ENCODE data around the gene TRPV6.

Gene TRPV6

DNA sequence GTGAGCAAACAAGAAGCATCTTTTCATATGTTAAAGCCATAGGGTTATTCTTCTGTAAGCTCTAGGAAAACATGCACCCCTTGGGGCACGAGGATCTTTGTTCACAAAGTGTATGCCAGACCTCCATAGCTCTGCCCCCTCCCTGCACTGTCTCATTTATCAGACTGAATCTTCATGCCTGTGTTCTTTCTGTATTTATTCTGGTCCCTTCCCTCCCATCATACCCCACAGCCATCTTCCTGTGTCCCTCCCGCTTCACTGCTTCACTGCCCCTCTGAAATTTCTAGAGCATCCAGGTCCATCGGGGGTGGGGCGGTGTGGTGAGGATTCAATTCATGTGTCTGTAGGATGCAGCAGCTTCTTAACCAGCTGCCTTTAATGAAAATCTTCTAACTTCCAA, 23.2 kb downstream of the TRPV6 start:
- Histone ChIP-seq H3K4me3 (no peak overlapping the region), H3K27ac (no peak overlapping the region)
- TF ChIP-seq, protein P1, sequence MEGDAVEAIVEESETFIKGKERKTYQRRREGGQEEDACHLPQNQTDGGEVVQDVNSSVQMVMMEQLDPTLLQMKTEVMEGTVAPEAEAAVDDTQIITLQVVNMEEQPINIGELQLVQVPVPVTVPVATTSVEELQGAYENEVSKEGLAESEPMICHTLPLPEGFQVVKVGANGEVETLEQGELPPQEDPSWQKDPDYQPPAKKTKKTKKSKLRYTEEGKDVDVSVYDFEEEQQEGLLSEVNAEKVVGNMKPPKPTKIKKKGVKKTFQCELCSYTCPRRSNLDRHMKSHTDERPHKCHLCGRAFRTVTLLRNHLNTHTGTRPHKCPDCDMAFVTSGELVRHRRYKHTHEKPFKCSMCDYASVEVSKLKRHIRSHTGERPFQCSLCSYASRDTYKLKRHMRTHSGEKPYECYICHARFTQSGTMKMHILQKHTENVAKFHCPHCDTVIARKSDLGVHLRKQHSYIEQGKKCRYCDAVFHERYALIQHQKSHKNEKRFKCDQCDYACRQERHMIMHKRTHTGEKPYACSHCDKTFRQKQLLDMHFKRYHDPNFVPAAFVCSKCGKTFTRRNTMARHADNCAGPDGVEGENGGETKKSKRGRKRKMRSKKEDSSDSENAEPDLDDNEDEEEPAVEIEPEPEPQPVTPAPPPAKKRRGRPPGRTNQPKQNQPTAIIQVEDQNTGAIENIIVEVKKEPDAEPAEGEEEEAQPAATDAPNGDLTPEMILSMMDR (IDR thresholded peaks at IDR 0.05), result no peak
- DNase-seq (ENCODE audit: low spot score), result no peak

- Histone ChIP-seq H3K27ac (no peak overlapping the region), H3K4me3 (no peak overlapping the region)
- no peak for DNase-seq (ENCODE audit: low spot score)
- TF ChIP-seq, protein P1 (IDR thresholded peaks at IDR 0.05), result no peak
Measured at GRCh38 chr7:142860968-142861367, 24.6 kb downstream of the TRPV6 start.

GRCh38 chr7:142859829-142860228, 25.7 kb downstream of the TRPV6 start:
- Histone ChIP-seq H3K4me3 (no peak overlapping the region), H3K27ac (no peak overlapping the region)
- no peak for DNase-seq (ENCODE audit: low spot score)
- TF ChIP-seq, protein P1 (IDR thresholded peaks at IDR 0.05), result no peak

DNA sequence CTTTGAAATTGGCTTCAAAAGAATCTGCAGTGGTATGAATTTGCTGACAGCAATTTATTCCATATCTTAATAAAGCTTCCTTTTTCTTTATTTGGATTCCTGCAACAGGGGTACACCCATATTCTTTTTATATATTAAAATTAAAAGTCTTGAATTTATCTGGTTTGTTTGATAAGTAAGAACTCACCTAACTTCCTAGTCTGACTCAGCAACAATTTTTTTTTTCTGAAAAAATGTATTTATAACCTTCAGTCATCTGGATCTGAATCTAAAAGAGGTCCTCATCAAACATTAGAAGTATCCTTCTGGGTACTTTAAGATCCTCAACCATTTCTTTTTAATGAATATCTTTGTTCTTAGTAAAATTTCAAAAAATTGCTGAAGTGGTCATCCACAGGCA, 26.1 kb downstream of the TRPV6 start:
- TF ChIP-seq, protein P1 (IDR thresholded peaks at IDR 0.05), result no peak
- no peak overlapping the region for H3K27ac ChIP-seq
- H3K4me3 ChIP-seq, result no peak overlapping the region
- no peak for DNase-seq (ENCODE audit: low spot score)

GRCh38 chr7:142857625-142858024, 27.9 kb downstream of the TRPV6 start:
- no peak overlapping the region for H3K27ac ChIP-seq
- H3K4me3 ChIP-seq, result no peak overlapping the region
- no peak for DNase-seq (ENCODE audit: low spot score)
- TF ChIP-seq, protein P1 (IDR thresholded peaks at IDR 0.05), result no peak

DNA sequence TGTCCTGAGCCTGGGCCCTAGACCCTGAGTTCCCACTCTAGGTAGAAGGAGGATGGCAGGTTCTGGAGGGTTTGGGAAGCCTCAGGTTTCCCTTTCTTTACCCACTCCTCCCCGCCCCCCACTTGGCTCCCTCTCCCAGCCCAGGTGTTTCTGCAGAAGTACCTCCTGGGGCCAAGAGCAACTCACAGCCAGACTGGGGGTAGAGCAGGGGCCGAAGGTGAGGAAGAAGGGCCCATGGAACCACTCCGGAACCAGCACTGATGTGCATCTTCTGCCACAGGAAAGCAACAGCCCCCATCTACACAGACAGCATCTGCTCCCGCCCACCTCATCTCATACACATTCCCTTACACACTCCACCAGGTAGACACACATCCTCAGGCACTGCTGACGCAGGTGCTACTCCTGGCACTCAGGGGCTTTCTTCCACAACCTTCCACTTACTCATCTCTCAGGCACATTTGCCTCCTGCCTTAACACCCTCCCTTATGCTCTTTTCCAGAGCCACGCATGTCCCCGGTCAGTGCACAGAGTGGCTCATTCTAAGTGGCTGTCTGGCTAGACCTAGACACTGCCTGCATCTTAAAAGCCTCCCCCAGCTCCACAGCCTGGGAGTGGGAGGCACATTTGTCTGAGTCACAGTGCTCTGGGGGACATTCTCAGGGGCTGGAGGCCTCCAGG, 28.8 kb downstream of the TRPV6 start:
- Histone ChIP-seq H3K27ac (peak overlapping the region in 1 of 2 donors; percentile 79), H3K4me3 (peak overlapping the region; percentile 81)
- TF ChIP-seq, protein P1 (IDR thresholded peaks at IDR 0.05), result no peak
- no peak for DNase-seq (ENCODE audit: low spot score)

All from coronary artery (tissue), 2 donors.